BLaER1 (cell line): ENCODE measurements around the gene NFIA.

ENCODE experiments used
- H3K27ac ChIP-seq: shearing (Covaris generic); formaldehyde crosslinking; 2 replicates; pipeline ENCODE4 v1.8.1; 2022
- H3K27me3 ChIP-seq: shearing (Covaris generic); formaldehyde crosslinking; 2 replicates; pipeline ENCODE4 v1.8.1; 2022
- H3K36me3 ChIP-seq: shearing (Covaris generic); formaldehyde crosslinking; 2 replicates; pipeline ENCODE4 v1.8.1; 2022
- H3K4me1 ChIP-seq: shearing (Covaris generic); formaldehyde crosslinking; 2 replicates; pipeline ENCODE4 v1.8.1; 2022
- H3K4me2 ChIP-seq: shearing (Covaris generic); formaldehyde crosslinking; 2 replicates; pipeline ENCODE4 v1.8.1; 2022
- H3K4me3 ChIP-seq: shearing (Covaris generic); formaldehyde crosslinking; 2 replicates; pipeline ENCODE4 v1.8.1; 2022
- H3K9ac ChIP-seq: shearing (Covaris generic); formaldehyde crosslinking; 2 replicates; pipeline ENCODE4 v1.8.1; 2022
- H3K9me3 ChIP-seq: shearing (Covaris generic); formaldehyde crosslinking; 2 replicates; pipeline ENCODE4 v1.8.1; 2022
- H4K20me1 ChIP-seq: shearing (Covaris generic); formaldehyde crosslinking; 2 replicates; pipeline ENCODE4 v1.8.1; 2022
- Cebpa-rat ChIP-seq: shearing (Covaris generic); IDR thresholded peaks from 2 replicates; pipeline ENCODE4 v1.8.1; 2022

NFIA gene

DNA sequence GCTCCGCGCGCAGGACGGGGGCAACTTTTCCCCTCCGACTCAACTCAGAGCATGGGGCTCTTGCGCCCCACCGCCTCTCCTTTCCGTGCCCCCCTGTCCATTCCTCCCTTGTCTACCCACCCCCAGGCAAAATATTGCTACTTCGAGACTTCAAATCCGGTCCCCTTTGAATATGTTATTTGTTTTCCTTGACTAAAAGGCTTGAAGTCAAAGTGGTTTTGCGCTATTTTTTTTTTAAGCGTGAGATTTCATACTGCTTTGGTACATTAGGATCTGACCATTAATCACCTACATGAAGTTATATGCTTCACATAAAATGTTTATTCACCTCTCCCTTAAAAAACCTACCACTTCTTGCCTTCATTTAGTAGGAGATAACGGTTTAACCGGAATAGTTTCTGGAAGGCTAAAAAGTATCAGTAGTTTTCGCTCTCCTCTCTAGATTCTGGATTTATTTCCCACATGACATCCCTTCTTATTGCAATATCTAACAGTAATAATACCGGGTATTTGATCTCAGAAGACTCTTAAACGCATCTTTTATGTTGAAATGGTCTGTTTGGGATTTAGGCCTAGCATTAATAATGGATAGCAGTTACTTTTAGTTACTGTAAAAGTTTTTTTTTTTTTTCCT lies 1.6 kb downstream of the NFIA start:
- H3K9me3 ChIP-seq: no peaks in the 10 kb centered on the region
- H3K36me3 ChIP-seq: no peaks in the 10 kb centered on the region
- no peak overlapping the region for H3K9ac ChIP-seq
- H4K20me1 ChIP-seq: peaks cover 58% of the 10 kb centered on the region
- peak overlapping the region; percentile 67 for H3K4me2 ChIP-seq
- peak overlapping the region; percentile 52 for H3K4me3 ChIP-seq
- peaks cover 14% of the 10 kb centered on the region for H3K4me1 ChIP-seq
- H3K27me3 ChIP-seq: peaks cover 88% of the 10 kb centered on the region
- no peak for TF ChIP-seq Cebpa-rat
- no peak overlapping the region for H3K27ac ChIP-seq

DNA sequence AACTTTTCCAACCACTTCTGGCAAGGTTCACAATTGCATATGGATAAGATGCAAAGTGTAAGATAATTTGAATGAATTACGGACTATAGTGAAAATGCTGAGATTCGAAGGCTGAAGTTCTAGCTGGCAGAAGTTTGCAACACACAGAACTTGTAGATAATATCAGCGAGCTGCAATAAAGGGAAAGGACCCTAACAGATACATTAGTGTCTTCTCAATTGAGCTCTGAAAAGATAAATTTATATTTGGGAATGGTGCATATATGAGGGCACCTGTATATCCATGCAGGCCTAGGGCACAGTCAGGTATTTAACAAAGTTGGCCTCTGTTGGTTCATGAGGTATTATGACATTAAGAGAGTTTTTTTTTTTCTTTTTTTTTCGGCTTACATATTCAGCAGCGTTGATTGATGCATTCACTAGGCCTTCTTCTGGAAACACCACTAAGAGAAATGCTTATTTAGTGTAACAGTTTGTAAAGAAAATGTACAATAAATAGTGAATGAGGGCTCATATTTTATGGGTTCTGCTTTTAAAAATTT lies 2.2 kb downstream of the NFIA start:
- Histone ChIP-seq H3K36me3 (no peaks in the 10 kb centered on the region), H3K9me3 (no peaks in the 10 kb centered on the region), H3K9ac (no peak overlapping the region), H3K4me1 (peaks cover 14% of the 10 kb centered on the region), H3K4me3 (no peak overlapping the region), H3K27ac (no peak overlapping the region), H4K20me1 (peaks cover 52% of the 10 kb centered on the region), H3K27me3 (peaks cover 82% of the 10 kb centered on the region), H3K4me2 (no peak overlapping the region)
- TF ChIP-seq Cebpa-rat: no peak

DNA sequence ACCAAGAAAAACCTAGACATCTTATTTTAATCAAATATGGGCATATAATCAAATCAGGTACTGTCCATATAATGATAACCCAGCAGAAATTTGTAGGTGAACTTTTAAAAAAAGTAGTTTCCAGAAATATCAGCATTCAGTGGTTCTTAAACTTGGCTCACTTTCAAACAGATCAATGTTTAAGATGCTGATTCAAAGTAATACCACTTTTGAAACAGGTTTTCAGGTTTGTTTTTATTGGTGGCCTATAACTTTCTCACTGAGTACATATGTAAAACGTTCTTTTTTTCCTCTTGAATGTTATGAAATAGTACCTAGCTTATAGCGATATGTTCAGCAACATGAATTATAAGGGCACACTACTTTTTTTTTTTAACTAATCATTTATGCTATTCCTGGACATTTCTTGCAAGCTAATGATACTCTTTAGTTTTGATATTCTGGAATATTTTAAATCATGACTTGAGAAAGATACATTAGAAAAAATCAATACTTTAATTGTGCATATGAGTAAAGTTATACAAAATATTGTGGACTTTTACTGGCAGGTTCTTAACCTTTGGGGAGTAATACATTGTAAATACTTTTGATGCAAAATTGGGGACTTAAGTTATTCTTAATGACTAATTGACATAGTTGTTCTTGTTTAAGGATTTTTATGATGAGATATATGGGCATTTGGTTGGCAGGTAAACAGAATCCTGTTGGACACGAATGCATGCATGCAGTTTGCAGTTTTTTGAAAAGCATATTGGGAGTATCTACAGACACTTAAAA lies 3.0 kb downstream of the NFIA start:
- peaks cover 44% of the 10 kb centered on the region for H4K20me1 ChIP-seq
- peaks cover 14% of the 10 kb centered on the region for H3K4me1 ChIP-seq
- H3K4me3 ChIP-seq: no peak overlapping the region
- no peak for TF ChIP-seq Cebpa-rat
- H3K9ac ChIP-seq: no peak overlapping the region
- peaks cover 73% of the 10 kb centered on the region for H3K27me3 ChIP-seq
- no peaks in the 10 kb centered on the region for H3K9me3 ChIP-seq
- H3K36me3 ChIP-seq: no peaks in the 10 kb centered on the region
- H3K27ac ChIP-seq: no peak overlapping the region
- no peak overlapping the region for H3K4me2 ChIP-seq

DNA sequence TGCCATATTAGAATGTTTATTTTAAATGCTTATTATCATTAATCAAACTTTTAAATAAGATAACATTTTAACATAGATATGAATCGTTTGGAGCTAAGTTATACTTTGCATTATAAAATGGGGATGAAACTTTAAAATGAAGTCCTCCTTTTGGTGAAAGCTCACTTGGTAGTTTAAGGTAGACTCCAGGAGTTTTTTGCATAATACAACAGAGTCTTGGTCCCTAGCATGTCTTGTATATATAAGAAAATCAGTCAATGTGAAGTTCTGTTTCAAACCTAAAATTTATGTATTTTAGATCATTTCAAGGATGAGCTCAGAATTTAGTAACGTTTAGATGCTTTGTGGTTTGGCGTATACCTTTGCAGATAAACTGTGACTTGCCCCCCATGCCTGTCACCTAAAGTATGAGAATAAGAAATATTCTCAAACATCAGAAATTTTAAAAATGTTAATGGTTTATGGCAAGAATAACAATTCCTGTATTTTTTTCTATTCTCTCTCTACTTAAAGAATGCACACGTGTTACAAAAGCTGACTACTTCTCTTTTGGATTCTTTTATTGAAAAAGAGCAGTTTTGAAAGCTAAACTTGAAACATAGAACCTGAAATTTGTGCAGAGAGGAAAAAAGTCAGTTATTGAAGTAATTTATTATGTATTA lies 3.8 kb downstream of the NFIA start:
- H4K20me1 ChIP-seq: peaks cover 37% of the 10 kb centered on the region
- no peak overlapping the region for H3K4me3 ChIP-seq
- no peak for TF ChIP-seq Cebpa-rat
- peaks cover 66% of the 10 kb centered on the region for H3K27me3 ChIP-seq
- peaks cover 14% of the 10 kb centered on the region for H3K4me1 ChIP-seq
- no peaks in the 10 kb centered on the region for H3K36me3 ChIP-seq
- no peak overlapping the region for H3K27ac ChIP-seq
- H3K9me3 ChIP-seq: no peaks in the 10 kb centered on the region
- H3K4me2 ChIP-seq: no peak overlapping the region
- no peak overlapping the region for H3K9ac ChIP-seq

DNA sequence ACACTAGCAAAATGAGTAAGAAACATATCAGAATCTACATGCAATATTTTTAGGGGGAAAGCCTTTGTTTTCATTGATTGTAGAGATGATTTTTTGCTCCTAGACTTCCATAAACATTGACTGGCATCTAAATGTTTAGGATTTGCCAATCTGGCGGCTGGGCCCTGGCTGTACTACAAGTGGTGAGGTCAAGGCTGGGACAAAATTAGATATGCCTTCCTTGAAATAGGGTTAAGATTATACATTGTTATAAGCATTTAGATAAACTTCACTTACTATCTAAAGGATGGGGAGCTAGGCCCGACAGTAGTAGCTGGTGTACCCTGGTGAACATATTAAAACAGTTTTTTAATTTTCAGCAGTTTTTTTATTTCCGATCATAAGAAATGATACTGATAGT lies 5.2 kb downstream of the NFIA start:
- no peaks in the 10 kb centered on the region for H3K36me3 ChIP-seq
- peaks cover 10% of the 10 kb centered on the region for H3K4me1 ChIP-seq
- H3K27ac ChIP-seq: no peak overlapping the region
- no peak overlapping the region for H3K4me2 ChIP-seq
- no peak overlapping the region for H3K4me3 ChIP-seq
- H3K9ac ChIP-seq: no peak overlapping the region
- peaks cover 28% of the 10 kb centered on the region for H4K20me1 ChIP-seq
- no peak for TF ChIP-seq Cebpa-rat
- peaks cover 52% of the 10 kb centered on the region for H3K27me3 ChIP-seq
- no peaks in the 10 kb centered on the region for H3K9me3 ChIP-seq

DNA sequence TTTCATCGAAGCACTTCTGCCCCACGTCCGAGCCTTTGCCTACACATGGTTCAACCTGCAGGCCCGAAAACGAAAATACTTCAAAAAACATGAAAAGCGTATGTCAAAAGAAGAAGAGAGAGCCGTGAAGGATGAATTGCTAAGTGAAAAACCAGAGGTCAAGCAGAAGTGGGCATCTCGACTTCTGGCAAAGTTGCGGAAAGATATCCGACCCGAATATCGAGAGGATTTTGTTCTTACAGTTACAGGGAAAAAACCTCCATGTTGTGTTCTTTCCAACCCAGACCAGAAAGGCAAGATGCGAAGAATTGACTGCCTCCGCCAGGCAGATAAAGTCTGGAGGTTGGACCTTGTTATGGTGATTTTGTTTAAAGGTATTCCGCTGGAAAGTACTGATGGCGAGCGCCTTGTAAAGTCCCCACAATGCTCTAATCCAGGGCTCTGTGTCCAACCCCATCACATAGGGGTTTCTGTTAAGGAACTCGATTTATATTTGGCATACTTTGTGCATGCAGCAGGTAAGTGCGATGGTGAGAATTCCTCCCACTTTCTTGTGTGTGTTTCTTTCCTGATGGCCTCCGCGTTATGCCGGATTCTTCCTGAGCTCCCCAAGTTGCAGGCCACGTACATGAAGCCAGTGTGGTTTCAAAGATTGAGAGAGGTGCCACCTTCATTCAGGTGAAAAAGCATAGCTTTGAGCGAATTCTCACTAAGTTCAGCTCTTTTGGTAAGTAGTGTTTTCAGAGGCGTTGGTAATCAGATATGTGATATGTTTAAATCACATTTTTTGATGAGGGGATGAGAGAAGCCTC lies 6.0 kb downstream of the NFIA start:
- Histone ChIP-seq H4K20me1 (peaks cover 22% of the 10 kb centered on the region), H3K36me3 (no peaks in the 10 kb centered on the region), H3K27ac (no peak overlapping the region), H3K4me3 (no peak overlapping the region), H3K4me1 (peaks cover 4% of the 10 kb centered on the region), H3K9me3 (no peaks in the 10 kb centered on the region), H3K4me2 (no peak overlapping the region), H3K27me3 (peaks cover 44% of the 10 kb centered on the region), H3K9ac (no peak overlapping the region)
- TF ChIP-seq Cebpa-rat: no peak

DNA sequence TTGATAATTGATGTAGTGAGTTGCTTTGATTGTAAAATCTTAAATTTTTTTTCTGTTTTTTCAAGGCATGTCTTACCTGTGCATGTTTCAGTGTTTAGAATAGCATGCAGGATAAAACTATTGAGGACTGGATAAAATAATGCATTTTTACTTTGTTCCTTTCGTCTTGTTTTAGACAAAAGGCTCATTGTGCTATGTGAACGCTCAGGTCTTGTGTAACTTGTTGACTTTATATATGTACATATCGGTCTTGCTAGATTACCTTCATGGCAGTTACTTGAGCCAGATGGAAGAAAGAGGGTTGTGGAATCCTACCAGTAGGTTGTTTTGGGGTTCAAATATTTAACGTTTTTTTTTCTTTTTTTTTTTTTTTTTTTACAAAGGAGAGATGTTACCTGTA lies 7.0 kb downstream of the NFIA start:
- Histone ChIP-seq H3K36me3 (no peaks in the 10 kb centered on the region), H3K4me3 (no peak overlapping the region), H3K4me2 (no peak overlapping the region), H4K20me1 (peaks cover 12% of the 10 kb centered on the region), H3K9me3 (no peaks in the 10 kb centered on the region), H3K4me1 (no peaks in the 10 kb centered on the region), H3K9ac (no peak overlapping the region), H3K27ac (no peak overlapping the region), H3K27me3 (peaks cover 34% of the 10 kb centered on the region)
- no peak for TF ChIP-seq Cebpa-rat

DNA sequence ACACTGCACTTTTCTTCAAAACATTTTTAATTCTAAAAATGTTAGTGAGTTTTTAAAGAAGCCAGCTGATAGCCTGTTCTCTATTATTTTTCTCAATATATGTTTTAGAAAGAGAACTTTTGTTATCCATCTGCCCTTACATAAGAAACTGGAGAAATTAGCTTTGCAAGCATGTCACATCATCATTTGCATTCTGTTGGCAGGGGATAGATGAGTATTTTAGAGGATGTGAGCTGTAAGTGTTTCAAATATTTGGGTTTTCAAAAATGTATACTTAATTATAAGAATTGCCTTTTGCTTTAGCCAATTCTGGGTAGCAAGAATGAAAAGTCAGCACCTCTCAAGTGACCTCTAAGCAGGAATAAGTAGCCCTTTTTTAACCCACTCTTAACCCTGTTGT lies 7.4 kb downstream of the NFIA start:
- Histone ChIP-seq H3K9me3 (no peaks in the 10 kb centered on the region), H3K4me1 (no peaks in the 10 kb centered on the region), H4K20me1 (peaks cover 8% of the 10 kb centered on the region; the same call in 1 of the 2 replicates), H3K4me2 (no peak overlapping the region), H3K27me3 (peaks cover 30% of the 10 kb centered on the region), H3K36me3 (no peaks in the 10 kb centered on the region), H3K27ac (no peak overlapping the region), H3K9ac (no peak overlapping the region), H3K4me3 (no peak overlapping the region)
- no peak for TF ChIP-seq Cebpa-rat

DNA sequence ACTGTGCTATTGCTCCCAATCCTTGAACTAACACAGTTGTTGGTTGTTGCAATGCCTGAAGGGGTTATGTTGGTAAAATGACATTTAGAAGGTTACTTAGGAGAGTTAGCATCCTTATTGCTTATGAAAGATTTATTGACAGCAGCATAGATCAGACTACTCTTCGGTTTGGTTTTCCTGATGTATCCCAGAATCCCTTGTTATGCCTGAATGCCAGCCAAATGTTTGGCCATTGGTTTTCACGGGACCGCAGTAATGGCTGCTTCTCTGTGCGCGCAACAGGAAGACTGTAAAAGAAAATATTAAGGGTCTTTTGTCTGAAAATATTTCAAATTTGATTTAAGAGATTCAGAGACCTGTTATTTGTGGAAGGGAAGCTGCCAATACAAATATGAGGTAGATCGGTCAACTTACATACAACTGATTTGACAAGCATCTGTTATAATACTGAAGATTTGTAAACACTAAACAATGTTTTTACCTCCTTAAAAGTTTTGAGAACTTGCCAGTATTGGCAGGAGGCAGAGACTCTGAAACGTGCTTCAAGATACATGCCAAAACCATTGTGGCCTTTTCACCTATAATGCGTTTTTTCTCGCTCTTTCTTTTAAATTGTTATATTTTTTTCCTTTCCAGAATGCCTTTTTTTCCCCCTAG lies 8.3 kb downstream of the NFIA start:
- no peaks in the 10 kb centered on the region for H3K4me1 ChIP-seq
- no peak overlapping the region for H3K27ac ChIP-seq
- TF ChIP-seq Cebpa-rat: no peak
- H3K9ac ChIP-seq: no peak overlapping the region
- H3K4me2 ChIP-seq: no peak overlapping the region
- H3K4me3 ChIP-seq: no peak overlapping the region
- H3K36me3 ChIP-seq: no peaks in the 10 kb centered on the region
- no peaks in the 10 kb centered on the region; the same call in 1 of the 2 replicates for H4K20me1 ChIP-seq
- no peaks in the 10 kb centered on the region for H3K9me3 ChIP-seq
- peaks cover 20% of the 10 kb centered on the region for H3K27me3 ChIP-seq
